Heart right ventricle (tissue), 16 donors: ENCODE results near the gene KLHL10. TPM values are rescaled to one million over a fixed set of nuclear protein-coding genes. Genes with fewer than 3 reads are reported as not detected.
"Not testable (repeated sequence)": the region's sequence is repeated elsewhere in the genome, so short reads cannot be mapped to it uniquely, and the experiment has no call there.

Experiments
- ATAC-seq, 8 donors: fragments of 200-7000 bp; cut with Tn5 transposase; one replicate each; pipeline ENCODE4 v1.9.1; 2020; ENCODE audit warnings: mild to moderate bottlenecking in 8 of 8, moderate library complexity in 8 of 8, moderate number of reproducible peaks in 1 of 8
- DNase-seq, 2 donors: peaks; one replicate each; pipeline ENCODE4 v3.0.0-alpha.2; 2020
- H3K27ac ChIP-seq, 10 donors: fragments of 200-600 bp; sonication (generic) in 2 of 10; one replicate each; pipeline versions ENCODE4 v1.5.0 to v1.8.0; 2020 to 2022; ENCODE audit warnings: mild to moderate bottlenecking in 3 of 10
- H3K27me3 ChIP-seq, 7 donors: fragments of 200-600 bp; one replicate each; pipeline ENCODE4 v1.8.0; 2021 to 2022; ENCODE audit warnings: mild to moderate bottlenecking in 2 of 7
- H3K36me3 ChIP-seq, 9 donors: fragments of 200-600 bp; sonication (generic) in 1 of 9; one replicate each; pipeline versions ENCODE4 v1.5.0 to v1.8.0; 2020 to 2022; ENCODE audit warnings: mild to moderate bottlenecking in 2 of 9
- H3K4me1 ChIP-seq, 9 donors: fragments of 200-600 bp; sonication (generic) in 1 of 9; one replicate each; pipeline versions ENCODE4 v1.5.0 to v1.8.0; 2020 to 2022; ENCODE audit warnings: mild to moderate bottlenecking in 4 of 9
- H3K4me3 ChIP-seq, 10 donors: fragments of 200-600 bp; sonication (generic) in 2 of 10; one replicate each; pipeline versions ENCODE4 v1.5.0 to v1.8.0; 2020 to 2022; ENCODE audit warnings: mild to moderate bottlenecking in 7 of 10, moderate library complexity in 2 of 10
- H3K9me3 ChIP-seq, 11 donors: fragments of 200-600 bp in 10 of 11; sonication (generic) in 2 of 11; one replicate each; pipeline versions ENCODE4 v1.5.0 to v1.8.0; 2013 to 2022; ENCODE audit warnings: mild to moderate bottlenecking in 2 of 11, control low read depth in 1 of 11, moderate library complexity in 1 of 11
- WGBS, 2 donors: extraction: QIAGEN DNeasy Blood & Tissue Kit; methylation state at CpG; one replicate each; pipeline ENCODE4 v1.1.7; 2013; ENCODE audit warnings: inconsistent platforms in 1 of 2; 5-methylcytosine and 5-hydroxymethylcytosine counted together
- intact Hi-C, 10 donors: fragments of 100-400 bp; cut with DNase I; formaldehyde crosslinking; loops; one replicate each; pipeline versions ENCODE4 v1.11.1 to v1.14.2; 2022
- polyA plus RNA-seq, 2 donors: library from polyadenylated mRNA; stranded (reverse); fragments of 200-250 nt; gene quantifications; one replicate each; pipeline ENCODE4 v1.2.3, GENCODE V29; 2013
- total RNA-seq, 10 donors: library from RNA; stranded (reverse); fragmentation: NEBNext Ultra II Directional in 3 of 10; extraction: Animal tissue kit (Norgen Biotek cat#: 25700) in 3 of 10; gene quantifications; one replicate each; pipeline versions ENCODE4 v1.2.1 to v1.2.4, GENCODE V29; 2021 to 2023
- TF ChIP-seq, protein P1 (sequence below), 9 donors: fragments of 200-600 bp; sonication (generic) in 2 of 9; IDR thresholded peaks; one replicate each; pipeline versions ENCODE4 v1.5.0 to v1.8.0; 2021 to 2022; ENCODE audit warnings: antibody characterized with exemption in 9 of 9, mild to moderate bottlenecking in 5 of 9, moderate library complexity in 1 of 9
- donor health status: Arrhythmogenic right ventricular cardiomyopathy.
- donor health status: ischemic (EF 13 %, LVEDD 7.1; RV severe dilation, severe dysfunction).
- donor health status: healthy with polysubstance abuse.
- donor health status: DM: no; HTN: yes; CAD: no.
- donor health status: DM: no; HTN: no; CAD: no.
- donor health status: ischemic (EF 25% LVEDD 6.9; RV normal size, moderate dysfunction).
- donor health status: ischemic (EF 25% LVEDD 5.7; RV mildly dilated, moderate dysfunction).
- donor health status: healthy.
- donor health status: DM: yes; HTN: yes; CAD: no.
- donor health status: Ischemic cardiomyopathy.
- donor health status: ischemic (EF 35%, LVEDD 5.7; RV mildly dilated, moderate dysfunction).
- donor health status: nonischemic (EF 11% LVEDD 7.7; RV severe dilation, severe dysfunction).
- donor health status: DM: yes; HTN: yes; CAD: no.
- donor health status: PGD.
- donor health status: ischemic (EF 29% LVEDD 5.4; RV normal size, mild dysfunction).
- donor health status: nonischemic (EF 23%, LVEDD 6.1; RV moderate dilation, normal function).

KLHL10 gene
- total and polyA plus RNA-seq, 12 donors = 0.01 to 0.25 (median 0.16) TPM; not detected in 7

DNA sequence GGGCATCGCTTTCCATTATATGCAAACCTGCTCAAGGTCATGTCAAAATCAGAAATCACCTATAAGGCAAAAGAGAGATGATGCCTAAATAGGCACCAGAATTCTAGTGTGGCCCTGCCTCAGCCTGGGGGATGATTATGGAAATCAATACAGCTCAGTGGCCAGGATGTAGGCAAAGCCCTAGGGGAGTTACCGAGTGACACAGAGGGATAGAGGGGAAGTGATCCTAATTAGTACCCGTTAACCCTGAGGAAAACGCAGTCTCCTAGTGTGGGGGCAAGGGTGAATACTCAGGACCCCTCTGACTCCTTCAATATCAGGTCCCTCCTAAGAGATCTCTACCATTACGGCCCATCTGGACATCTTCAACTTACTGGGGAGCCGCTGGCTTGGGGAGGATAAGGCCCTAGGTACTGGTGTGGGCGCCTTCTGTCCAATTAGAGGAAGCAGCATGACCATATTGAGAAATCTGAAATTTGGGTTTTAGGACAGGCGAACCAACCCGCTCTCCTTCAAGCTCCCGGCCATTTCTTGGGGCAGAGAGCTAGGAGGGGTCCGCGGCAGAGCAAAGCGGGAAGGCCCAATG is 2.3 kb upstream of the KLHL10 start:
- Histone ChIP-seq H3K4me3 (peak overlapping the region; percentile 70 to 100 (median 90)), H3K27me3 (no peaks in the 10 kb centered on the region), H3K36me3 (peaks cover 0 to 33% (median 12%) of the 10 kb centered on the region in 9 donors), H3K9me3 (no peaks in the 10 kb centered on the region), H3K4me1 (peaks cover 0 to 20% (median 14%) of the 10 kb centered on the region in 9 donors), H3K27ac (peak overlapping the region in 9 of 10 donors; percentile 60 to 84 (median 75))
- intact Hi-C loops = no loop called here
- TF ChIP-seq, protein P1, sequence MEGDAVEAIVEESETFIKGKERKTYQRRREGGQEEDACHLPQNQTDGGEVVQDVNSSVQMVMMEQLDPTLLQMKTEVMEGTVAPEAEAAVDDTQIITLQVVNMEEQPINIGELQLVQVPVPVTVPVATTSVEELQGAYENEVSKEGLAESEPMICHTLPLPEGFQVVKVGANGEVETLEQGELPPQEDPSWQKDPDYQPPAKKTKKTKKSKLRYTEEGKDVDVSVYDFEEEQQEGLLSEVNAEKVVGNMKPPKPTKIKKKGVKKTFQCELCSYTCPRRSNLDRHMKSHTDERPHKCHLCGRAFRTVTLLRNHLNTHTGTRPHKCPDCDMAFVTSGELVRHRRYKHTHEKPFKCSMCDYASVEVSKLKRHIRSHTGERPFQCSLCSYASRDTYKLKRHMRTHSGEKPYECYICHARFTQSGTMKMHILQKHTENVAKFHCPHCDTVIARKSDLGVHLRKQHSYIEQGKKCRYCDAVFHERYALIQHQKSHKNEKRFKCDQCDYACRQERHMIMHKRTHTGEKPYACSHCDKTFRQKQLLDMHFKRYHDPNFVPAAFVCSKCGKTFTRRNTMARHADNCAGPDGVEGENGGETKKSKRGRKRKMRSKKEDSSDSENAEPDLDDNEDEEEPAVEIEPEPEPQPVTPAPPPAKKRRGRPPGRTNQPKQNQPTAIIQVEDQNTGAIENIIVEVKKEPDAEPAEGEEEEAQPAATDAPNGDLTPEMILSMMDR (IDR thresholded peaks at IDR 0.05) = no peak
- WGBS, 2 donors = 13 to 16% methylated on average over 13 of the region's 13 CpGs
- ATAC-seq (peak; percentile 13 to 66 (median 41)), DNase-seq (no peak)

DNA sequence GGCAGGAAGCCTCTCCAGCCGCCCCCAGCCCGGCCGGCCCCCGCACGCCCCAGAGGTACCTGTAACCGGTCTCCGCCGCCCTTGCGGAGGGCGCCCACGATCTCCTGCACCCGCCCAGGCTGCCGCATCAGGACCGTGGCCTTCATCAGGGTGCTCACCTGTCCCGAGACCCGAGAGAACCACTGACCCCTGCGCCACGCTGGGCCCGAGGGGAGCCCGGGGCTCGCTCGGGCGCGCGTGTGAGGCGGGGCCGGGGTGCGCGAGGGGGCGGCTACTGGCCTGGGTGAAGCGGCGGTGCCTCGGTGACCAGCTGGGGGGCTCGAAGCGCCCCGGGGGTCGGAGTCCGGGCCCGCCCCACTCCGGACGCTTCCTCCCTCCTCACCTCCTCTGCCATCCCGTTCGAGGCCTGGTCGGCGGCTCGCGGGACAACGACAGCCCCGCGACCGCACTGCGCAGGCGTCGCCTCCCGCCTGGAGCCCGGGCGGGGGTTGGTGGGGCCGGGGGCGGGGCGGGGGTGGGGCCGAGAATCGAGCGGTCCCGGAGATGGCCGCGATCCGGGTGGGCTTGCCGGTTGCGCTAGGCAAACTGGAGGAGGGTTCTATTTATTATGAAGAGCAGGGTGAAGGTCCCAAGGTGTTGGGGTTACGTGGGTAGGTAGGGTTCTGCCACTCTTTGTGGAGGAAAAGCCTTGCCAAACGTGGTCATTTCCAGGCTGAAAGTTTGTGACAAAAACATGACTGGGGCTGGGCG is 1.6 kb upstream of the KLHL10 start, which contains the start of gene NT5C3B:
NT5C3B (minus strand) TSS at position 433 of the 750 bp plus-strand sequence; CDS start at position 394, 39 bp downstream.
- TF ChIP-seq, protein P1 (IDR thresholded peaks at IDR 0.05) = no peak
- 0 to 1% methylated on average over 69 to 72 of the region's 72 CpGs for WGBS, 2 donors
- ATAC-seq = peak; percentile 90 to 97 (median 92)
- H3K27ac ChIP-seq = peak within 1 kb of the TSS in 9 of 10 donors; percentile 60 to 84 (median 75)
- peaks cover 0 to 20% (median 14%) of the 10 kb centered on the region in 9 donors for H3K4me1 ChIP-seq
- H3K27me3 ChIP-seq = no peaks in the 10 kb centered on the region
- H3K36me3 ChIP-seq = peaks cover 0 to 26% (median 8%) of the 10 kb centered on the region in 9 donors
- no peaks in the 10 kb centered on the region for H3K9me3 ChIP-seq
- peak within 1 kb of the TSS; percentile 70 to 100 (median 90) for H3K4me3 ChIP-seq
- intact Hi-C loops = no loop called here
- DNase-seq = peak; percentile 34 to 71

DNA sequence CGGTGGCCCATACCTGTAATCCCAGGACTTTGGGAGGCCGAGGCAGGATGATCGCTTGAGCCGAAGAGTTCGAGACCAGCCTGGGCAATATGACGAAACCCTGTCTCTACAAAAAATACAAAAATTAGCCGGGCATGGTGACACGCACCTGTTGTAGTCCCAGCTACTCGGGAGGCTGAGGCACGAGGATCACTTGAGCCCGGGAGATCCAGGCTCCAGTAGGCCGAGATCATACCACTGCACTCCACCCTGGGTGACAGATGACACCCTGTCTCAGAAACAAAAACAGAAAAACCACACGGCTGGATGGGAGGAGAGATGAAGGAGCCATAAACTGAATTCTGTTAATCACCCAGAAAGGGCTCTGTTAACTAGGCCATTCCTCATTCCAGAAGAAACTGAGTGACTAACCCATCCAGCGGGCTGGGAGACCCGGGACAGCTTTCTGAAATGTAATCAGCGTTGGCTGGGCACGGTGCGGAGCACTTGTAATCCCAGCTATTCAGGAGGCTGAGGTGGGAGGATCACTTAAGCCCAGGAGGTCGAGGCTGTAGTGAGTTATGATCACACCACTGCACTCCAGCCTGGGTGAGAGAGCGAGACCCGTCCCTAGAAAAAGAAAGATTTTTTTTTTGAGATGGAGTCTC is 952 bp upstream of the KLHL10 start:
- TF ChIP-seq, protein P1 (IDR thresholded peaks at IDR 0.05) = no peak
- Histone ChIP-seq H3K4me3 (peak overlapping the region in 9 of 10 donors; percentile 70 to 100 (median 86)), H3K27ac (peak overlapping the region in 5 of 10 donors; percentile 70 to 79 (median 77)), H3K36me3 (peaks cover 0 to 19% (median under 1%) of the 10 kb centered on the region in 9 donors), H3K27me3 (no peaks in the 10 kb centered on the region), H3K9me3 (no peaks in the 10 kb centered on the region), H3K4me1 (peaks cover 0 to 20% (median 14%) of the 10 kb centered on the region in 9 donors)
- intact Hi-C loops = no loop called here
- ATAC-seq (peak in 1 of 8 donors; percentile 17), DNase-seq (no peak)
- WGBS, 2 donors = 56 to 61% methylated on average over 21 of the region's 21 CpGs

DNA sequence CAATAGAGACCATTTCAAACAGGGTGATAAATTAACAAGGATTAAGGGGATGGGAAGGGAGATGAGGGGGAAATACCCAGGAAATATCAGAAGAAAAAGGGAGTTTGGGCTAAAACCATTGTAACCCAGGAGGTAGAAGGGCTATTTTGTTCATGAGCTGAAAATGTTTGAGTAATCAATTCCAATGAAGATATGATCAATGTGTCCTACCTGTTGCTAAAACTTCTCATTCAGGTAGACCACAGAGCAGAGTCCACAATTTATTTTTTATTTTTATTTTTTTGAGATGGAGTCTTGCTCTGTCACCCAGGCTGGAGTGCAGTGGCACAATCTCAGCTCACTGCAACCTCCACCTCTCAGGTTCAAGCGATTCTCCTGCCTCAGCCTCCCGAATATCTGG is 1.8 kb downstream of the KLHL10 start:
- H3K27me3 ChIP-seq, H3K4me3 ChIP-seq, DNase-seq, H3K27ac ChIP-seq, intact Hi-C loops, ATAC-seq, H3K36me3 ChIP-seq, H3K9me3 ChIP-seq: not testable (repeated sequence)
- H3K4me1 ChIP-seq = peaks cover 0 to 20% (median 14%) of the 10 kb centered on the region in 9 donors
- 93 to 98% methylated on average over 2 of the region's 2 CpGs for WGBS, 2 donors

DNA sequence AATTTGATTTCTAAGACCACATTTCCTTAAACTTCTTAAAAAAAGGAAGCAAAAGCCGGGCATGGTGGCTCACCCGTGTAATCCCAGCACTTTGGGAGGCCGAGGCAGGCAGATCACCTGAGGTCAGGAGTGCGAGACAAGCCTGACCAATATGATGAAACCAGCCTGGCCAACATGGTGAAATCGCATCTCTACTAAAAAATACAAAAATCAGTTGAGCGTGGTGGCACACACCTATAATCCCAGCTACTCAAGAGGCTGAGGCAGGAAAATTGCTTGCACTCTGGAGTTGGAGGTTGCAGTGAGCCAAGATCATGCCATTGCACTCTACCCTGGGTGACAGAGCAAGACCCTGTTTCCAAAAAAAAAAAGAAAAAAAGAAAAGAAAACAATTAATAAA is 3.2 kb downstream of the KLHL10 start:
- DNase-seq, ATAC-seq, H3K36me3 ChIP-seq, H3K4me3 ChIP-seq, intact Hi-C loops, H3K9me3 ChIP-seq, H3K27me3 ChIP-seq, H3K4me1 ChIP-seq, H3K27ac ChIP-seq: not testable (repeated sequence)
- WGBS, 2 donors = 91% methylated on average over 6 of the region's 6 CpGs
